GM19043 (cell line): ENCODE data around the gene FNBP1L.

Source experiments
- ATAC-seq: cut with Tn5 transposase; IDR thresholded peaks from one replicate; pipeline ENCODE4 v1.9.1; 2021; ENCODE audit warnings: low read depth; ENCODE audit not compliant: unreplicated experiment

FNBP1L gene

GRCh38 chr1:93603601-93604000 is 155.7 kb downstream of the FNBP1L start:
- no peak for ATAC-seq
